NCI-H1105 (cell line): ENCODE results near the gene TYW5.

Experiments used
- DNase-seq: peaks from one replicate; lab custom pipeline; 2025; lab: John Stamatoyannopoulos, UW

The TYW5 gene

DNA sequence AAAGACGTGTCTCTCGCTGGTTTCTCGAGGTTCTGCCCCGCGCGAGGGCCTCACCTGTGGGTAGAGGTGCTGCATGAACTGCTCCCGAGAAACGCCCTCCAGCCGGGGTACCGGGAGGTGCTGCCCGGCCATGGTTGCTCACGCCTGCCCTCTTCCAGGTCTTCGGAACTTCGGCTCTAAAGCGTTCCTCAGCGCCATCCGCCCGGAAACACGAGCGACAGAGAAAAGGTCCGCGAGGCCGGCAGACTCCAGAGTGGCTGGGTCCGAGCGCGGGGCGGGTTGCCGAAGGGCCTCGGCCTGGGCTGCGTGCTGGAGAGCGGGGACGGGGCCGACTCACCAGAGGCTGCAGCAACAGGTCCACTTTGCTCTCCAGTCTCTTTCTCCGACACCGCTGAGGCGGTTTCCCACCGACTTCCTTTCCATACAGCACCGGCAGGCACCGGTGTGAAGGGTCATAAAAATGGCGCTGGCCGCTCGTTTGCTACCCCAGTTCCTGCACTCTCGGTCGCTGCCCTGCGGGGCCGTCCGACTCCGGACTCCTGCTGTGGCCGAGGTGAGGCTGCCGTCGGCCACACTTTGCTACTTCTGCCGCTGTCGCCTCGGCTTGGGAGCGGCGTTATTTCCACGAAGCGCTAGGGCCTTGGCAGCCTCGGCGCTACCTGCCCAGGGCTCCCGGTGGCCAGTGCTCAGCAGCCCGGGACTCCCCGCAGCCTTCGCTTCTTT is at the start of gene TYW5, which contains the start of gene MAIP1:
TSS of gene TYW5 (minus strand) at position 153 of the 723 bp plus-strand sequence. CDS start at position 132, 21 bp downstream.
TSS of gene MAIP1 (plus strand) at position 244 of the 723 bp plus-strand sequence. CDS start at position 461, 217 bp downstream.
- DNase-seq = peak; percentile 76

DNA sequence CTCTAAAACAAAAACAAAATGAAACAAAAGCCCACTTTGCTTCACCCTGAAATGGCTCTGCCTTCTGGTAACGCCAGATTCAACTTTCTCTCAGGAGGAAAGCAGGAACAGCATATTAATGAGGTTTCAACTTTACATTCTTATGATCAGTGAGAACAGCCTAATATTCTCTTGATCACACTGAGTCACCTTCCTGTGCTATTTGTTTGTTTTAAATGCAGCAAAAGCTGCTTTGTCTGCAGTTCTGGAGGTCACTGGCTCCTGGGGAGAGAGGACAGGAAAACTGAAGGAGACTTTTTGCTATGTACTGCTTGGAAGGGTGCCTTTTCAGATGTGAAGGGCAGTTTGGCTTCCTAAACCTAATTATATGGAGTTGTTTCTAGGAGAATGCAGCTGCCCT is 48.2 kb upstream of the TYW5 start:
- DNase-seq = no peak

DNA sequence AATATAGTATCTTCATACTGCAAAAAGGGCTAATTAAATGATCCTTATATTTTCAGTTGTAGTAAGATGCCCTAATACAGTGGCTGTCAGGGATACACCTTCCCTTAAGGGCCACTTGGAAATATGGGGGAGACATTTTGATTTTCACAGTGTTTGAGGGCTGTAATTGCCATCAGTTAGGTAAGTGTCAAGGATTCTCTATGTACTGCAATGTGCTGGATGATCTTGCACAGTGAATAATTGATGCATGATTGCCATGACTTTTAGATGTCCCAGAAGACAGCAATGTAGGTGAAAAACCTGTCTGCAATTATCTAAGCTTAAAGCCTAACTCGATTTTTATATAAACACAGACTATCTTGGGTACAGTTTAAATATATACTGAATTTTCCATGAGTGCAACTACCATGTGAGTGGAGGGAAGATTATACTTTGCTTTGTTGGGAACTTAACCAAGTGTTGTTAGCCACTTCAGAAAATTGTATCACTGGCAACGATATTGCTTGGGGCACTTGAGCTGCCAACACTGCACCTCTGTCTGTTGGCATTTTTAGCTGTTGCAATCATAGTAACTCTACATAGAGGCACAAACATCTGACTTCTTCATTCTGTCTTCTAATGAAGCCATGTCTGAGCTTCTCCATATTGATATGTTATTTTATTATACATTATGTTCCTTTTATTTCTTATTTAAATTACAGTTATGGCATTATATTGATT is 45.3 kb upstream of the TYW5 start:
- DNase-seq = no peak

DNA sequence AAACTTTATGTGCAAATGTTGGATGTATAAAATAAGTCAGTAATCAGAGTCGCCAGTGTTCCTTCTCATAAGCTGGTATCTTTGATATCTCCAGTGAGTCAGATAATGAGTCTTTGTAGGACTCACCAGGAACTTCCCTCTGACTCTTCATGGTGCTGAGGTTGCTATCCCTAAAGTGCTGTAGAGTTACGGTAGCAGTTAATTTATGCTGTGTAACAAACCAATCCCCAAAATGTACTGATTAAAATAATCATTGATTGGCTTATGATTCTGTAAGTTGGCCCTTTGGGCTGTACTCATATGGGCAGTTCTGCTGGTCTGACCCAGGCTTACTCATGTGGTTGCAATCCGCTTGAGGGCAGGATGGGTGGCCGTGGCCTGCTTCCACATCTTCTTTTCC is 43.9 kb upstream of the TYW5 start:
- no peak for DNase-seq

GRCh38 chr2:199997296-199997695 is 42.0 kb upstream of the TYW5 start:
- no peak for DNase-seq

- DNase-seq = no peak
Observed at GRCh38 chr2:199994896-199995295, 39.6 kb upstream of the TYW5 start.

- DNase-seq = no peak
Observed at GRCh38 chr2:199994371-199994770, 39.1 kb upstream of the TYW5 start.

- DNase-seq = no peak
Observed at GRCh38 chr2:199992296-199992695, 37.0 kb upstream of the TYW5 start.

DNA sequence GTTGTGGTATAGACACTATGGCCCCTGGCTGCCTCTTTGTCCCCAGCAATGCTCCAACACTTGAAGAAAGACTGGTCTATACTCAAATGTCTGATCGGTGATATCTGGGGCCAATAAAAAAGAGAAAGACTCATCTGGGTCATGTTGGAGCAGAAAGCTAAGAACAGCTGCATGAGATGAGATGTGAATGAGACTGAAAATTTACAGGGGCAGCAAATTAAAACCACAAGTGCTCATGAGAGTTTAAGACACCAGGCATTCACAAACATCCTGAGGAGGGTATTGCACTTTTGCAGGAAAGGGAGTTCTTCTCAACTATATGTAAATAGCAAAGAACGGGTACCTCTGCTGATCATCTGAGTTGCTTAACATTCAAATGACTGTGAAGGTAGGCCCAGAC is 36.4 kb upstream of the TYW5 start:
- DNase-seq = no peak

- no peak for DNase-seq
Observed at GRCh38 chr2:199989822-199990221, 34.5 kb upstream of the TYW5 start.

DNA sequence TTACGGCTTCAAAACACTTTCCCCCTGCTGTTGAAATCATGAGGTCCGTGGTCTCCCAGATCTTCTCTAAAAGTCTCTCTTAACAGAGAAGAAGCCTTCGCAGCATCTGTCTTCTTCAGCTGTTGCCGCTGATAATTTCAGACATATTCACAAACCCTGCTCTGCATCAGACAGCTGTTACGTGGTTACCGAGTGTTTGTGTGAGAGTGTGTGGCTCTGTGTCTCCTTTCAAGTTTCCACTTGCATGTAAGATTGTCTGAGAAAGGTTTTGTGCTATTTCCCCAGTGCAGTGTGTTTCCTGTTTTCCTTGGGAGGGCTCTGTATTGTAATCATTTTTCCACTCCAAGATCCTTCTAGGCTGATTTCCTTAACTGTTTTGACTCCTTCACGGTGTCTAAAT is 32.9 kb upstream of the TYW5 start:
- no peak for DNase-seq

DNA sequence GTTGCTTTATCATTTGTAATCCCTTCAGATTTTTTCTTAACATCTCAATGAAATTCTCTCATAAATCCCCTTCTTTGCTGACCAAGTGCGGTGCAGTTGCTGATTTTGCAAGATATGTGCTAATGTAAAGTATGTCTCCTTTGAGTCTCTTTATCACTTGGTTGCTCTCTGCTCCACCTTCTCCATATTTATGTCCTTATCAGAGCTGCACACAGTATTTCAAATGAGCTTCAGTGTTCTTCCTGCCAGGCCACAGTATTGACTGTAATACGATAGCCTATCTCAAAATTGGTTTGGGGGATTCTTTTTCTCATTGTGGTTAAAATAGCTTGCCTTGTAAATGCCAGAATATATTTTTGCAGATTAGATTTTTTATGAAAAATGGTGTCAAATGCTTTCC is 32.3 kb upstream of the TYW5 start:
- no peak for DNase-seq

GRCh38 chr2:199985625-199986207 is 30.4 kb upstream of the TYW5 start:
- DNase-seq = peak; percentile 15

GRCh38 chr2:199984755-199985154 is 29.5 kb upstream of the TYW5 start:
- no peak for DNase-seq

DNA sequence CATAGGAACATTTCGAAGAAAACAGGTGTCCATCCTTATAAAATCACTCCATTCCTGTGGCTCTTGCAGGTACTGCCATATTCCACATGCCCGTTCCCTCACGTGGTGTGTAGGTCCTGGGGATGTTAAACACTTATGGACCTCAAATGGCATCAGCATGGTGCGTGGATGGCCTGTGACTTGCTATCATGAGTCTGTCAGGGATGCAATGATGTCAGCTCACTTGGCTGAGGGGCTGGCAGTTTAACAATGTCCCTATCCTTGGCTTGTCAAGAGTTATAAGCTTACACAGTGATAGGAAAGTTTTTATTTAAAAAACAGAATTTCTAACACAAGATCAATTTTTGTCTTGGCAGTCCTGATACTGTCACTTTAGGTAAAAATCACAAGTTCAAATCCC is 28.9 kb upstream of the TYW5 start:
- no peak for DNase-seq

- DNase-seq = no peak
Observed at GRCh38 chr2:199983534-199983933, 28.2 kb upstream of the TYW5 start.

DNA sequence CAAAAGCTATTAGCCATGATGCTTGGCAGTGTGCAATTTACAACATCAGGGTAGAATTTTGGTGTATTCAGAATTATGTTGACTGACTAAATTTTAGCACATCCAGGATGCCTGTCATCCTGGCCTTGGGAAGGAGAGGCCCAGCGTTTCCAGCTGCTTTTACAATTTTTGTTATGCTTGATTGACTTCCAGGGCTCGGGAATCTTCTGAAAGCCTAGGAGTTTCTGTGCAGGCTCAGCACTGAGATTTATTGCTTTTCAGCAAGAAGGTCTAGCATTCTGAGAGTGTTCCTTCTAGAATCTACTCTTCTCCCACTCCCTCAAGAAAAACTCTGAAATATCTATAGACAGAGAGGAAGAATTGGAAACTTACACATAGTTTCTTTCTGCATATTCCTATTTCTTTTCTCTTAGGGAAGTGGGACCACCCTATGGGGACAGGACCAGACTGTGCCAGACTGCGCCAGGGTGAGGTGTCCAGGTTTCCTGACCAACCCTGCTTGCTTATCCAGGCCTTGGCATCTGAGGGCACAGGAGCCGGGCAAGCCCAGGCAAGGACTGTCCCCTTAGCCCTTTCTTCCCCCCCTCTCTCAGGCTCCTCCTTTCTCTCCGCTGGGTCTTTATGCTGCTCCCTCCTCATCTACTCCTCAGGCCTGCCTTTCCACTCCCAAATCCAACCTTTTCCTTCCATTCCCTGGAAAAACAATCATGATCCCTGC is 27.0 kb upstream of the TYW5 start:
- no peak for DNase-seq

- DNase-seq = peak; percentile 52
Observed at GRCh38 chr2:199979832-199980628, 24.7 kb upstream of the TYW5 start.

DNA sequence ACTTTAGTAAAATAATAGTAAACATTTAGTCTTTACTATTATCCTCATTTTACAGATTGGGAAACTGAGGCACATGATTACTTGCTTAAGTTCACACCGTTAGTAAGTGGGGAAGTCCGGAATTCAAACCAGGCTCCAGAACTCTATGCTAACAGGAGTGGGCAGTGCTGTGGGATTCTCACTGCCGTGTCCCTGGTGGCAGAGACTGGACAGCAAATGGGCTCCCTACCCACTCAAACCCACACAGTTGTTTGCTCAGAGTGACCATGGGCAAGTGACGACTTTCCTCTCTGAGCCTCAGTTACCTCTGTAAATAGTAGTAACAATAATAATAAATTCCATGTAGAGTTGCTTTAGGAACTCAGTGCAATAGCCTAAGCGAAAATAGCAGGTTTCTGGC is 24.1 kb upstream of the TYW5 start:
- DNase-seq = no peak

DNA sequence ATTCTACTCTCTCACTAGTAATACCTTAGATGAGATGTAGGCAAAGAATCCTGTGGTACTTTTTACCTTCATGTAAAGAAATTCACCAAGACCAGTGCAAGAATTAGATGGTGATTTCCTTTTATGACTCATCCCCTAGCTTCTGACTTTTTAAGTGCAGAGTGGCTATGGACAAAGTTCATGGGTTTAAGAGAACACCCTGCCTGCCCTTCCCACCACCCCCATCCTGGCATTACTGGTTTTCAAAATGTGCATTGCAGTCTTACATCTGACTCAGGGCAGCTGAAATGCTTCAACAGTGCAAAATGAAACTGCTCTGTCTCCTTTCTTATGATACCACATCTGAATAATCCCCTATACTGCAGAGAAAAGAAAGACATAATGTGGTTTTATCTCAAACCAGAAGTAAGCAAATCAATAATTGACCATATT is 22.7 kb upstream of the TYW5 start:
- no peak for DNase-seq

DNA sequence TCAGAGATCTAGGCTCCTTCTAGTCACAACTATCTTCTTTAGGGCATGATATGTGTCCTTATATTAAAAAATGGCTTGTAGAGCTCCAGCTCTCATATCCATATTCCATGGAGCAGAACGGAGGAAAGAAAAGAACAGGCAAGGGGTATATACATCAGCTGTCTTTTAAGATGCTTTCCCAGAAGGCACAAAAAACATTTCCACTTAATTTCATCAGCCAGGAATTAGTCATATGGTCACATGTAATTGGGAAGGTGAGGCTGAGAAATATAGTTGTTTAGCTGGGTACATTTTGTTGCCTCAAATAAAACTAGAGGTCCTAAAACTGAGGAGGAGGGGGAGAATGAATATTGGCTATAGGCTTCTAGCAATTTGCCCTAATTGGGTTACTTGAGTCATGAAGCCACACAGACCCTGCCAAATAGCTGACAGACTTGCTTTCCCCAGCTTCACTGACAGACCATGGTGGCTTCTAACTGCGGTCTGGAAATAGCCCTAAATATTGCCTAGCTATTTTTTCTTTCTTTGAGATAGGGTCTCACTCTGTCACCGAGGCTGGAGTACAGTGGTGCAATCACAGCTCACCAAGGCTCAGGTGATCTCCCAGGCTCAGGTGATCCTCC is 20.1 kb upstream of the TYW5 start:
- DNase-seq = no peak
